Mesothelial cell of epicardium (in vitro differentiated cells): ENCODE data around the gene MND1. TPM values are rescaled to one million over a fixed set of nuclear protein-coding genes. Genes with fewer than 3 reads are reported as not detected.

ENCODE experiments used
- DNase-seq, 2 experiments: peaks; one replicate each; pipeline ENCODE4 v3.0.0; 2021; ENCODE audit warnings: low spot score in 2 of 2; ENCODE audit not compliant: unreplicated experiment in 2 of 2
- H3K27ac Mint-ChIP-seq: 2 replicates; pipeline ENCODE4 v1.8.0; 2021; ENCODE audit warnings: mixed read lengths
- H3K27me3 Mint-ChIP-seq: 2 replicates; pipeline ENCODE4 v1.8.0; 2021; ENCODE audit warnings: low read depth, mixed read lengths
- H3K36me3 Mint-ChIP-seq: 2 replicates; pipeline ENCODE4 v1.8.0; 2021; ENCODE audit warnings: mixed read lengths
- H3K4me1 Mint-ChIP-seq: 2 replicates; pipeline ENCODE4 v1.8.0; 2021; ENCODE audit warnings: mixed read lengths
- H3K4me3 Mint-ChIP-seq: 2 replicates; pipeline ENCODE4 v1.8.0; 2021; ENCODE audit warnings: mild to moderate bottlenecking, moderate library complexity, mixed read lengths
- H3K9me3 Mint-ChIP-seq: 2 replicates; pipeline ENCODE4 v1.8.0; 2021; ENCODE audit warnings: mixed read lengths
- CTCF ChIP-seq: fragments of 200-600 bp; sonication (generic); IDR thresholded peaks from one replicate; pipeline ENCODE4 v1.5.0; 2021; ENCODE audit warnings: antibody characterized with exemption; ENCODE audit not compliant: unreplicated experiment
- total RNA-seq: library from RNA; stranded (reverse); gene quantifications from 3 replicates; pipeline ENCODE4 v1.2.1, GENCODE V29; 2021

Gene MND1
- total RNA-seq, 1 donor from 2014 or later: 9.1 TPM

DNA sequence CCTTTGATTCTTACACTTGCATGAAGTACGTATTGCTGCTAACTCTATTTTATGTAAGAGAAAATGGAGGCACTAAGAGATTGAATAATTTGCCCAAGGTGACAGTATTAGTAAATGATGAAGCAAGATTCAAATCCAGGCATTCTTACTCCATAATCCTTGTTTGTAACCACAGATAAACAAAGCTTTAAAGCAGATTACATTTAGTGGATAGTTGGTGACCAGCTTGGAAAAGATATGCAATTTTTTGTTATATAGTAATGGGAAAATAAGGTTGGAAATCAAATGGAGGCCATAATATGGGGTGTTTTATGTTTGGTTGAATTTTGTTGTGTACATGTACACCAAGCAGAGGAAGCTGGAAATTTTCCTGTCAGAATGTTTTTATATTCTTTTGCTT lies 30.8 kb downstream of the MND1 start:
- DNase-seq: no peak
- Mint-ChIP-seq H3K27ac (no peak overlapping the region), H3K27me3 (no peaks in the 10 kb centered on the region), H3K4me1 (peaks cover 5% of the 10 kb centered on the region), H3K36me3 (peaks cover 24% of the 10 kb centered on the region), H3K9me3 (peaks cover 20% of the 10 kb centered on the region), H3K4me3 (no peak overlapping the region)
- TF ChIP-seq CTCF: no peak

DNA sequence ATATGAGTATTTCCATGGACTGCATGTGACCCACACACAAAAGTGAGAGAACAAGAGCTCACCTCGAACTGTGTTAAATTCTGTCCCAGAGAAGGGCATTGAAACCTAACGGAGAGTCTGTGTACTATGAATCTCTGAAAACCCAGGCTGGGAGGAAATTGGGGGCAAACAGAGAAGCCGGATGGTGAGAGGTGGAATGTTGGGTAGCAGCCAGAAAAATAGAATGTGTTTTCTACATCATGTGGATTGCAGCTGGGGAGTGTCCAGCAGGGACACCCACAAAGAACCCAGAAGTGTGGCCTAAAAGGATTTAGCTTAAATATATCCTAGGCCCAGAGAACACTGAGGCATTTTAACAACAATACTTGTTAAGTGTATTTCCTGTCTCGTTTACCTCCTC lies 38.6 kb downstream of the MND1 start:
- H3K9me3 Mint-ChIP-seq: no peaks in the 10 kb centered on the region
- DNase-seq: no peak
- H3K36me3 Mint-ChIP-seq: no peaks in the 10 kb centered on the region
- no peaks in the 10 kb centered on the region for H3K27me3 Mint-ChIP-seq
- peaks cover 3% of the 10 kb centered on the region for H3K4me1 Mint-ChIP-seq
- H3K27ac Mint-ChIP-seq: peak overlapping the region; percentile 63
- H3K4me3 Mint-ChIP-seq: no peak overlapping the region
- no peak for TF ChIP-seq CTCF

- Mint-ChIP-seq H3K4me1 (peaks cover 3% of the 10 kb centered on the region), H3K27me3 (no peaks in the 10 kb centered on the region), H3K36me3 (no peaks in the 10 kb centered on the region), H3K9me3 (no peaks in the 10 kb centered on the region), H3K27ac (no peak overlapping the region), H3K4me3 (no peak overlapping the region)
- no peak for DNase-seq
- no peak for TF ChIP-seq CTCF
Observed at GRCh38 chr4:153384160-153384559, 39.7 kb downstream of the MND1 start.

- Mint-ChIP-seq H3K36me3 (no peaks in the 10 kb centered on the region), H3K4me3 (no peak overlapping the region), H3K27ac (no peak overlapping the region), H3K4me1 (peaks cover 3% of the 10 kb centered on the region), H3K9me3 (no peaks in the 10 kb centered on the region), H3K27me3 (no peaks in the 10 kb centered on the region)
- no peak for DNase-seq
- TF ChIP-seq CTCF: no peak
Observed at GRCh38 chr4:153385784-153386183, 41.3 kb downstream of the MND1 start.

DNA sequence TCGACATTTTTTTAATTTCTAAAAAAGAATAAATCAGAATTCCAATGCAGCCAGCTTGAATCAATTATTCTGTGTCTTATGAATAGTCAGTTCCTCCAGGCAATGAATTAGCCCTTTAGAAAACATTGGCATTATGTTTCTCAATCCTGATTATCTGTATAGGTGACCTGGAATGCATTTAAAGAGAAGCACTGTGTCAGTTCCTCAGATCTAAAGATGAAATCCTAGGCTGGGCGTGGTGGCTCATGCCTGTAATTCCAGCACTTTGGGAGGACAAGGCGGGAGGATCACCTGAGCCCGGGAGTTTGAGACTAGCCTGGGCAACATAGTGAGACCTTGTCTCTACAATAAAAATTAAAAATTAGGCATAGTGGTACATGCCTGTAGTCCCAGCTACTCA lies 43.5 kb downstream of the MND1 start:
- Mint-ChIP-seq H3K36me3 (no peaks in the 10 kb centered on the region), H3K9me3 (no peaks in the 10 kb centered on the region), H3K27ac (peak overlapping the region; percentile 64), H3K27me3 (no peaks in the 10 kb centered on the region), H3K4me1 (peaks cover 1% of the 10 kb centered on the region), H3K4me3 (no peak overlapping the region)
- TF ChIP-seq CTCF: no peak
- DNase-seq: no peak

DNA sequence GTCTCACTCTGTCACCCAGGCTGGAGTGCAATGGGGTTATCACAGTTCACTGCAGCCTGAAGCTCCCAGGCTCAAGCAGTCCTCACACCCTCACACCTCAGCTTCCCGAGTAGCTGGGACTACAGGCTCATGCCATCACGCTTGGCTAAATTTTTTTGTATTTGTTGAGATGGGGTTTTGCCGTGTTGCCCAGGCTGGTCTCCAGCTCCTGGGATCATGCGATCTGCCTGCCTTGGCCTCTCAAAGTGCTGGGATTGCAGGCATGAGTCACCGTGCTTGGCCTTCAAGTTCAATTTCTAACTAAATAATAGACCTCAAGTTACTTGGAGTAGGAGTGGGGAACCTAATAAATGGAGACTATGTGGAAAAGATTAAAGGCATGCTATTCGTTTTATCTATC lies 48.9 kb downstream of the MND1 start:
- no peaks in the 10 kb centered on the region for H3K27me3 Mint-ChIP-seq
- no peak for TF ChIP-seq CTCF
- H3K4me3 Mint-ChIP-seq: no peak overlapping the region
- no peaks in the 10 kb centered on the region for H3K4me1 Mint-ChIP-seq
- no peak overlapping the region for H3K27ac Mint-ChIP-seq
- no peak for DNase-seq
- H3K9me3 Mint-ChIP-seq: no peaks in the 10 kb centered on the region
- no peaks in the 10 kb centered on the region for H3K36me3 Mint-ChIP-seq
